Fibroblast of skin of left quadriceps (primary cell): Measurements from ENCODE around the gene CCNB3.
"Not testable (repeated sequence)": the region's sequence is repeated elsewhere in the genome, so short reads cannot be mapped to it uniquely, and the experiment has no call there.

Source experiments
- DNase-seq, 2 experiments: peaks; one replicate each; pipeline ENCODE4 v3.0.0-alpha.2; 2013; ENCODE audit warnings: low read depth in 2 of 2

The CCNB3 gene, protein sequence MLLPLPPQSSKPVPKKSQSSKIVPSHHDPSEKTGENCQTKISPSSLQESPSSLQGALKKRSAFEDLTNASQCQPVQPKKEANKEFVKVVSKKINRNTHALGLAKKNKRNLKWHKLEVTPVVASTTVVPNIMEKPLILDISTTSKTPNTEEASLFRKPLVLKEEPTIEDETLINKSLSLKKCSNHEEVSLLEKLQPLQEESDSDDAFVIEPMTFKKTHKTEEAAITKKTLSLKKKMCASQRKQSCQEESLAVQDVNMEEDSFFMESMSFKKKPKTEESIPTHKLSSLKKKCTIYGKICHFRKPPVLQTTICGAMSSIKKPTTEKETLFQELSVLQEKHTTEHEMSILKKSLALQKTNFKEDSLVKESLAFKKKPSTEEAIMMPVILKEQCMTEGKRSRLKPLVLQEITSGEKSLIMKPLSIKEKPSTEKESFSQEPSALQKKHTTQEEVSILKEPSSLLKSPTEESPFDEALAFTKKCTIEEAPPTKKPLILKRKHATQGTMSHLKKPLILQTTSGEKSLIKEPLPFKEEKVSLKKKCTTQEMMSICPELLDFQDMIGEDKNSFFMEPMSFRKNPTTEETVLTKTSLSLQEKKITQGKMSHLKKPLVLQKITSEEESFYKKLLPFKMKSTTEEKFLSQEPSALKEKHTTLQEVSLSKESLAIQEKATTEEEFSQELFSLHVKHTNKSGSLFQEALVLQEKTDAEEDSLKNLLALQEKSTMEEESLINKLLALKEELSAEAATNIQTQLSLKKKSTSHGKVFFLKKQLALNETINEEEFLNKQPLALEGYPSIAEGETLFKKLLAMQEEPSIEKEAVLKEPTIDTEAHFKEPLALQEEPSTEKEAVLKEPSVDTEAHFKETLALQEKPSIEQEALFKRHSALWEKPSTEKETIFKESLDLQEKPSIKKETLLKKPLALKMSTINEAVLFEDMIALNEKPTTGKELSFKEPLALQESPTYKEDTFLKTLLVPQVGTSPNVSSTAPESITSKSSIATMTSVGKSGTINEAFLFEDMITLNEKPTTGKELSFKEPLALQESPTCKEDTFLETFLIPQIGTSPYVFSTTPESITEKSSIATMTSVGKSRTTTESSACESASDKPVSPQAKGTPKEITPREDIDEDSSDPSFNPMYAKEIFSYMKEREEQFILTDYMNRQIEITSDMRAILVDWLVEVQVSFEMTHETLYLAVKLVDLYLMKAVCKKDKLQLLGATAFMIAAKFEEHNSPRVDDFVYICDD (N-terminal part only)

DNA sequence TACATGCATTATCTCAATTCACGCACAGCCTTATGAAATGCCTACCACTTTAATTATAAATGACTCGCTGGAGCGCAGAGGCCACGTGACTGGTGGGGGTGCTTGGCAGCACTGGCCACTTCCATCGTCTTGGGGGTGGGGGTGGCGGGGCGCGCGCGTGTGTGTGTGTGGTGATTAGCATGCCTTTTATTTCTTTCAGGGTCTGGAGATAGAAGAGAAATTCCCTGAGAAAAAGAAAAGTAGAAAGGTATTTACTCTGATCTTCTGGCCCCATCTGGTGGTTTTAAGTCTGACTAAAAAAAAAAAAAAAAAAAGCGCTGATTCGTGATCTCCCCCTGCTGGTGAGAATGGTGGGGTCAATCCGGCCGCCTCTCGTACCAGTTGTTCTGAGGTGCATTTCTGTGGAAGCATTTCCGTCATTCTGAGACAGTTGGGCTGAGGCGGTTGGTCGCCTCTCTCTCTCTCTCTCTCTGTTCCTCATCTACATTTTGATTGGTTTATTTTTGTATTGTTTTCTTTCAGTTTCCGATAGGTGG, at the start of gene CCNB3:
Gene CCNB3, plus strand, starts transcription at position 402 of the 536 bp plus-strand sequence. CDS start 80,399 bp downstream, outside the sequence.
- peak; percentile 44 to 49 for DNase-seq

DNA sequence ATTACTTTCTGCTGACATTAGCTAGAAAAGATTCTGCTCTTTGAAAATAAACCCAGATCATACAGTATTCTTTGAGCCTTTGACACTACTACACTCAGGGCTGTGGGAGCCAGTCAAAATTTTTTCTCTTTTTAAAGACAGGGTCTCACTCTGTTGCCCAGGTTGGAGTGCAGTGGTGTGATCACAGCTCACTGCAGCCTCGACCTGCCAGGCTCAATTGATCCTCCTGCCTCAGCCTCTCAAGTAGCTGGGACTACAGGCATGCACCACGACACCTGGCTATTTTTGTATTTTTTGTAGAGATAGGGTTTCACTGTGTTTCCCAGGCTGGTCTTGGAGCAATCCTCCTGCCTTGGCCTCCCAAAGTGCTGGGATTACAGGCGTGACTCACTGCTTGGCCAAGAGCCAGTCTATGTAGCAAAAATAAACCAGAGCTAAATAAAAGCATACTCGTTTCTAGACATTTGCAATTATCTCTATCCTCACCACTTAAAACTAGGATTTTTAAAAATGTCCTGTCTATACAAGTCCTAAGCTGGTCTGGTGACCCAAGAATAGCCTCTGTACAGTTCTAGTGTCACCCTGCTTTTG, 46.9 kb upstream of the CCNB3 start:
- DNase-seq: no peak

DNA sequence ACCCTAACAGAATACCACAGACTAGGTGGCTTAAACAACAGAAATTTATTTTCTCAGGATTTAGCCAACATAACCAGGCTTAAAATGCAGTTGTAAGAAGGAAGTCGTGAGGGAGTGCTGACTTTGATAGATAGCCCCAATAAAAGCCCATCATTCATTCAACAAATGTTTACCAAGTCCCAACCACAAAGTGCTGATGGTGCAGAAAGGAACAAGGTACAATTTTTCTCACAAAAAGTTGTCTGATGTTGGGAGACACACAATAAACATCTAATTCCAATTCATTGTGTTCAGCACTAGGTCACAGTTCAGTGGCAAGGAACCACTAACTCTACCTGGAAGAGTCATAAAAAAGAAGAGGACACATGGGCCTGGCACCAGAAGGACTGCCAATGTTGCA, 46.0 kb upstream of the CCNB3 start:
- no peak for DNase-seq

DNA sequence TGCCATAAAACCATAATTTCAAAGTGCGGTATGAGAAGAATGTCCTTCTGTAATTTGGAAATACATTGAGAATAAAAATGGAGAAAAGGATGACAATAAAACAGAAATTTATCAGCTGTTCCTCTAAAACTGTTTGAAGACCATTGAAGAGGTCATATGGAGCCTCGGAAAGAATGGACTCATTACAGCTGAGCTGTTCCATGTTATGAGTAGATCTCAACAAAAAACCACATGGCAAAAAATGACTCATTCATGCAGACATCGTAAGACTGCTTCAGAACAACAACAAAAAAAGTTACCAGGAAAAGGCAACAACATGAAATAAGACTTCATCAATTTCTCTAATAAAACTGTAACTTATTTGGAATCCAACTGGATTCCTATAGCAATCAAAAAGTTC, 43.4 kb upstream of the CCNB3 start:
- DNase-seq: no peak

DNA sequence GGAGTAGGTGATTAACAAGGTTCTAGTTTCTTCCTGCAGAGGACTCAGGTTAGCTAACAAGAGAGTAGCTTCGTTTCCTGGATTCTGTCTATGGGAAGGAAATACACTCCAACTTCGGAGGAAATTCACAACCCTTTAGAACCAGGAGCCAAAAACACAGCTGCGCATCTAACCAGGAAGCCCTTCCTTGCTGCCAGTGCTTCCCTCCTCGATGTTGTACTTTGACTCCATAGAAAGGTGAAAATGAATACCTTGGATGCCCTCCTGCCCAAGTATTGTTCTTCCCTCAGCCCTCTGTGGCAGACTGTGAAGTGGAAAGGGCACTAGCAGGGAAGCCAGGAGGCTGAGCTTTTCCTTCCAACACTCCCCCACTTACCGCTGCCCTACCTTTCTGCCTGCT, 38.8 kb upstream of the CCNB3 start:
- DNase-seq: no peak

DNA sequence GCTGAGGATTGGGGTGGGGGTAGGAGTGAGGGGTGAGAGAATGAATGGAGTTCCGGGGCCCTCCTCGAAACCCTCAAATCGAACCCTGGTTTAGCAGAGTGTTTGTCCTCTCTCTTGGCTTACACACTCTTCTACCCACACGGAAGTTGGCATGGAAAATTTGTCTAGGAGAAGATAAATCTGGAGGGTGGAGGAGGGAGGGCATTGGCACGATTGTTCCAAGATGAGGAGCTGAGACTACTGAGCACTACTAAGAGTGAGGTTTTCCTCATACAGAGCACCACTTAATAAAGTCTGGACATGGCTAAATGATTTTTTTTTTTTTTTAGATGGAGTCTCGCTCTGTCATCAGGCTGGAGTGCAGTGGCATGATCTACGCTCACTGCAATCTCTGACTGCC, 37.2 kb upstream of the CCNB3 start:
- no peak for DNase-seq

DNA sequence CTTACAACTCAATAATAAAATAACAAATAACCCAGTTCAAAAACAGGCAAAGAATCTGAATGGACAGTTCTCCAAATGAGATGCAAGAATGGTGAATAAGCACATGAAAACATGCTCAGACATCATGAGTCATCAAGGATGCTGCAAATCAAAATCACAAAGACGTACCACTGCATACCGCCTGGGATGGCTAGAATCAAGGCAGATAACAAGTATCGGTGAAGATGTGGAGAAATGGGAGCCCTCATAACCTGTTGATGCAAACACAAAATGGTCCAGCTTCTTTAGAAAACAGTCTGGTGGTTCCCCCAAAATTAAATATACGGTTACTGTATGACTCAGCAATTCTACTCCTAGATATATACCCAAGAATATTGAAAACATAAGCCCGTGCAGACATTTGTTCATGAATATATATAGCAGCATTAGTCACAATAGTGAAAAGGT, 36.3 kb upstream of the CCNB3 start:
- DNase-seq: no peak

DNA sequence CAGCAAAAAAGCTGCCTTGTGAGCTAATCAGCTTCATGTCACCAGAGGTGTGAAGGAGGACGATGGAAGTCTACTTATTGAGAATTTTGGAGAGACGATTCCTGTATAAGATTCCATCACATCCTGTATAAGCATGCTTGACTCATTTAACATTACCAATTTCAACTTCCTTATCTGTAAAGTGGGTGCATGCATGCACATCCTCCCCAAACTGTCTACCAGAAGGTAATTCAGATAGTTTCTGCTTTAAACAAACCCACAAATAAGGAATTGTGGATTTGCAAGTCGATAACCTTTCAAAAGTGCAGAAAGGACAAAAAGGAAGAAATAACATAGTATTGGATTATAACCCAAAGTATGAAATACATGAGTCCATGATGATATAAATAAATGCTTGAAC, 34.8 kb upstream of the CCNB3 start:
- DNase-seq: no peak

DNA sequence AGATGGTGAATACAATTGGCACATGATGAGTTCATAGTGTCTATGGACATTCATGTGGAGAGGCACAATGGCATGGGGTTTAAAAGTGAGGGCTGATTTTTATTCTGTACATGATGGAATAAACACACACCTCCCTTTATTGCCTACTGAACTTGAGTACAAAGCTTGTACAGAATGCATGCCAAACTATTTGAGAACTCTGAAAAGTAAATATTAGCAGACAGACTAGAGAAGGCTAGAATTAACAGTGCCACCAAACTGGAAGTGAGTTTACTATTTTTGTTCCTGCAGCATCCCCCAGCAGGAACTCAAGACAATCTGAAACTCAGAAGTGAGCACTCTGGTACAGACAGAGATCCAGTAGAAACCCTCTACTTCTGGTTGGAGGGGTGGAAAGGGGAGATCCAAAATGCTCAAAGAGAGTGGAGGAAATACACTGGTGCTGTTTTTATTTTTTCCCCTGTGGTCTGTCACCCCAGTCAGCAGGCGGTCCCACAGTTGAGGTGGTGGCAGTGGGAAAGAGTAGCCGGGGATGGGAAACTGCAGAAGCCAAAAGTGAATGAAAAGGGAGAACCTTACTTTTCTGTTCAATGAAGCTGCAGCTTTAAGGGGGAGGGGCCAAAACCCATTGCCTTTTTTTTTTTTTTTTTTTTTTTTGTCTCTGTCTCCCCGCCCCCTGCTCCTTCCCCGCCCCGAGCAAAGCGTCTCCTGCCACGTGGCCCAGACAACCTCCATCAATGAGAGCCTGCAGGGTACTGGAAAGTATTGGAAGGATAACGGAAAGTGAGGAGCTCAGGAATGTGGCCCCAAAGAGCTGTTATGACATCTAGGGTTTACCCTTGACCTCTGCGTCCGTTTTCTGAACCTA, 24.3 kb upstream of the CCNB3 start:
- no peak for DNase-seq

DNA sequence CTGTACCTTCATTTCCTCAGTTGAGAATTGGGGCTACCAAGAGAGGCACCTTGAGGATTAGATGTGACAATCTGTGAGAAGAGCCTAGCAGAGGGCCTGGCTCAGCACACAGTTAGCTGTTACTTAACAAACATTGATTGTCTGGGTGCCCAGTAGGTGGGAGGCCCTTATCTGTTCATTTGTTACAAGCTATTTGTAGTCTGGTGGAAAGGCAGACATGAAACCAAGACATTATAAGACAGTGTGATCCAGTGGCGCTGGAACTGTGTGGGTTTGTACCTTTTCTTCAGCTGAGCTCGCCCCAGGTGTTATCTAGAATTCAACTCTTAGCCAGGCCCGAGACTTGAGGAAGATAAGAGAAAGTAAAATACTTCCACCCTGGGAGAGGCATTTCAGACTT, 20.7 kb upstream of the CCNB3 start:
- no peak for DNase-seq

DNA sequence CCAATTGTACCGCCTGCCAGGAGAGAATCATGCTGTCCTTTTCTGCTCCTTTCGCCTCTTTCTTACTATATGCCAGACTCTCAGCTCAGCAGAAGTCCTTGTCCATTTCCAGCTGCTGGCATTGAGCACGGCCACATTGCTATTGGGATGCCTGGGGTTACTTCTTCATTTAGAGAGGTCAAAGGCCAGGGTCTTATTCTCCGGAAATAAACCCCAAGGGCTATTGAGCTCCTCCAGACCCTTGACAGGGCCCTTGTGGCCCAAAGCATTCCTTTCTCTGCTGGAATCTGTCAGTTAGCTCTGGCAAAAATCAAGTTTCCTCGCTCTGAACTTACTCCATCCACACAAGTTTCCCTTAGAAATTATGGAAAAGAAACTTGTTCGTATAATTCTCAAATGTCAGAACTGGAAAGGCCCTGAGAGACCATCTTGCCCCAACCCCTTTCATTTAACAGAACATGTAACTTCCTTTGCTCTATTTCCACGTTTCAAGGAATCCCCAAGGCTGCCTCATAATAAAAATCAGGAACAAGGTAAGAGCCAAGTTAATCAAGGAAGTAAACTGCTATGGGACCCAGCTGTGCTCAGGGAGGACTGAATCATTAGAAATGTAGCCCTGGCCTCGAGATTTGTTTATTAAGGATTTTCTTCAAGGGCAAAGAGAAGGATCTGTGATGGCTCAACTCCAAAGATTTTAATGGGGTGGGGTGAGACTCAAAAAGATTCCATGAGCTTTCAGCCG, 15.5 kb upstream of the CCNB3 start:
- DNase-seq: no peak

DNA sequence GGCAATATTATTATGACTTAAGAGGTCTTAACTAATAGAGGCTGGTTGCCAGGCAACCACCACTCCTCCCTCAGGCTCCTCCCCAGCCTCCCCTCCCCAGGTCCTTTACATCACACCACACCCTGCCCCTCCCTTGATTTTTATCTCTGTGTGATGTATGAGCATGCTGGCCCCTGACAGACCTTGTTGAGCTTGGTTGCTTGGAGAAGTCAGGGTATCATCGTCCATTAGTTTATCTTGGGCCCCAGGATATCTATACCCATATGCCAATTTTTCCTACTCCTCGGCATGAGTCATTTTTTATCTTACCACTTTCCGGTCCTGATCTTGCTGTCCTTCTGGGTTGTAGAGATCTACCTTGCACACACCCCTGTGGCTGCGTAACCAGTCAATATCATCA, 6.2 kb upstream of the CCNB3 start:
- no peak for DNase-seq

DNA sequence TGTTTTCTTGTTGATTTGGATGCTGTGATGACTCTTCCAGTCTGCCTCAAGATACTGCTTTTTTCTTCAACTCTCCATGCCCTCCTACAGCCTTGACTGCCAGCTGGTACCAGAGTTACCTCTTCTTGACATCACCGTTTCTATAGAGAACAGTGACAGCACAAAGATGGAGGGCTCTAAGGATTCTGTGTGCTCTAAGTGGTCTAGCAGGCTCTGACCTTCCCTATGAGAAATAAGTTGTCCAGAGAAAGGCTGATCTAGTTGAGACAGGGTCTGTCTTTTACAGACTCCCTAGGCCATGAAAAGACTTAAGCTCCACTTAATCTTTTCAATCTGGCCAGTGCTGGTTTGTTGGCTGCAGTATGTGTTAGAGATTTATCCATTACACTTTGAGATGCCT, 3.7 kb upstream of the CCNB3 start, which contains the start of gene AKAP4:
Gene AKAP4, minus strand, starts transcription at position 101 of the 400 bp plus-strand sequence. CDS start 118 bp downstream, outside the sequence.
- DNase-seq: no peak

DNA sequence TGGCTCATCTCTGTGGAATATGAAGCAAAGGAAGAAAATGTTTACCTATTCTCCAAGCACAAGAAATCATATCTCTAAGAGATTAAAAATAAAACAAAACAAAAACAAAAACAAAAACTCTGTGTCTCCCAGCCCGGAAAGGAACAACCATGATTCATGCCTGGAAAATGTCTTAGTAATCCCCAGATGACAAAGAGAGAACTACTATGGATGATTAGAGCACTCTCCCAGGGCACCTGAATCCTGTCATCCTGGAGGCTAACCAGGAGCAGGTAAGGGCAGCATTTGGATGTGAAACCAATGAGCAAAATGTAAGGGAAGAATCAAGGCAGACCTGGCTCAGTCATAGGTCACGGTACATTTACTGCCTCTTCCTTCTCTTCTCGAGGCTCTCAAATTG, 2.0 kb upstream of the CCNB3 start:
- DNase-seq: no peak

DNA sequence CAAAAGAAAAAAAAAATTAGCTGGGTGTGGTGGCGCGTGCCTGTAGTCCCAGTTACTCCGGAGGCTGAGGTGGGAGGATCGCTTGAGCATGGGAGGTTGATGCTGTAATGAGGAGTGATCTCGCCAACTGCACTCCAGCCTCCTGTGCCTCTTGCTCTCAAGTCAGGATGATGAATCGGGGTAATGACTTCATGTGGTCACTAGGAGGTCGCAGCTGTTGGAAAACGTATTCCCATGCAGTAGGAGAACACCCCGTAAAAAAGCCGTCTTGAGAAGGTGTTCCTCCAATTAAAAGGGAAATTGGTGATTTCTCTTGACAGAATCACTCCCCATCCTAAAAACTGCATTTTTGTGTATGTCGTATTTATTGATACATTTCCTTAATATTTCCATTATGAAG, 2.2 kb downstream of the CCNB3 start:
- DNase-seq: no peak

DNA sequence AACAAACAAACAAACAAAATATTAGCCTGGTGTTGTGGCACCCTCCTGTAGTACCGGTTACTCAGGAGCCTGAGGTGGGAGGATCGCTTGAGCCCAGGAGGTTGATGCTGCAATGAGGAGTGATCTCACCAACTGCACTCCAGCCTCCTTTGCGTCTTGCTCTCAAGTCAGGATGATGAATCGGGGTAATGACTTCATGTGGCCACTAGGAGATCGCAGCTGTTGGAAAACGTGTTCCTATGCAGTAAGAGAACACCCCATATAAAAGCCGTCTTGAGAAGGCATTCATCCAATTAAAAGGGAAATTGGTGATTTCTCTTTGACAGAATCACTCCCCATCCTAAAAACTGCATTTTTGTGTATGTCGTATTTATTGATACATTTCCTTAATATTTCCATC, 6.9 kb downstream of the CCNB3 start:
- no peak for DNase-seq

DNA sequence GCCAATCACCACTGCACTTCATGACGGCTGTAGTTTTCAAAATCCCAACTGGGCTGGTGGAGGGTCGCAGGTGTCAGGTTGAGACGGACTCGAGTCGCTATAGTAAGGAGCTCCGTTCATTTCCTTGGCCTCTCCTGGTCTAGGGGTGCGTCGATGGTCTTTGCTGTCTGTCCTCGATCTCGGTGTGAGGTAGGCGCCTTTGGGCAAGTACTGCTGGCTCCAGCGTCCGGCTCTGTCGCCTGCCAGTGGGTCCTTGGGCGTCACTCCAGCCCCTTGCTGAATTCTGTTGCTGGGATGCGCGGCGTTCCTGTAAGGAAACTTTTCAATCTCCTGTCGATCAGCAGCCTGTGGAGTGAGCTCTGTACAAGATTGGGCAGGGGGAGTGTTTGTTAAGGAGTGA, 76.7 kb downstream of the CCNB3 start:
- DNase-seq: no peak

DNA sequence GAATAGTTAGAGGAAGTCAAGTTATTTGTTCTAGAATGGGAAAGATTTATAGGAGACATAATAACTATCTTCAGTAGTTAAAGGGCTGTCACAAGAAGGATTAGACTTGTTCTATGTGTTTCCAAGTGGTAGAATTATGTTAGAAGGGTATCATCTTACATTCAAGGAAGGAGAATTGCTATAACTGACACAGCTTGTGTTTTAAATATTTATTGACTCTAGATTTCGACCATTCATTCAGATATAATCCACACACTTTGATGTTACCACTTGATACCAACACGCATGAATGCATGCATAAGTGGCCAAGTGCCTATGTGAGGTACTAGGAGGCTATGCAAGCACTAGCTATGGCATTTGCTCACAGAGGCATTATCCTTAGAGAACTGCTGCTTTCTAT, 122.7 kb downstream of the CCNB3 start:
- DNase-seq: no peak

DNA sequence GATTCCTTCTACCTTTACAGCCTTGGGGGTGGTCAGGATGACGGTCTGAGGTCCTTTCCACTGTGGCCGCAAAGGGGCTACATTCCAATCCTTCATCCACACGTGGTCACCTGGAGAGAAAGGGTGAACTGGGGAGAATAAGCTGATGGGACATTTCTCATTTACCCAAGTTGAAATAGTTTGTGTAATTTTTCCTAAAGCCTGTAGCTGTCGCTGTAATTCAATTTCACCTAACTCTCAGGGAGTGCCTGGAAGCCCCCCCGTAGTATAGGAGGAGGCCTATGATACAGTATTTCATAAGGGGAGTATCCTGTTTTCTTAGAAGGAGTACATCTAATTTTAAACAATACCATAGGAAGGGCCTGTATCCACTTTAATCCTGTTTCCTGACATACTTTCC, 128.1 kb downstream of the CCNB3 start:
- not testable (repeated sequence) for DNase-seq

DNA sequence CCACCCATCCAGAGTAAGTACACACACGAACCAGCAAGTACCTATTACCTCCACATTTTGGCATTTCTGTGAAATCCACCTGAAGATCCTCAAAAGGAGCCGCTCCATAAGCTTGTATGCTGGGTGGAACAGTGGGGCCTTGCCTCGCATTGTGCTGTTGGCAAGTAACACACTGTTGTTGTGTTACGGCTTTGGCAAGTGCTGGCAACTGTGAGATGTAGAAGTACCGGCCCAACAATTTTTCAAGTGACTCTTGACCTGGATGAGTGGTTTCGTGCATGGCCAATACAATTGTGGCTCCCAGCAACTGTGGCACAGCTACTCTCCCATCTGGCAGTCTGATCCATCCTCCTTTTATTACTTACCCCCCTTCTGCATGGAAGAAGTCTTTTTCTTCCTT, 128.7 kb downstream of the CCNB3 start:
- no peak for DNase-seq
